SJSA1 (cell line): ENCODE results near the gene LDLRAD3. TPM values are rescaled to one million over a fixed set of nuclear protein-coding genes. Genes with fewer than 3 reads are reported as not detected.
A peak's percentile ranks its signal among the peaks of the same experiment; 100 is the strongest.

Source experiments
- DNase-seq, 2 experiments: peaks; one replicate each; pipeline ENCODE4 v3.0.0-alpha.2; 2015 to 2020; ENCODE audit warnings: low spot score in 2 of 2, low read depth in 1 of 2
- H3K27ac ChIP-seq: fragments of 250-450 bp; sonication (Bioruptor Pico); 2 replicates; pipeline ENCODE4 v1.5.1; 2020; ENCODE audit warnings: mild to moderate bottlenecking, moderate library complexity
- H3K27me3 ChIP-seq: fragments of 250-450 bp; sonication (Bioruptor Pico); replicated peaks from 2 replicates; pipeline ENCODE4 v1.5.1; 2020; ENCODE audit warnings: mild to moderate bottlenecking, moderate library complexity
- H3K36me3 ChIP-seq: fragments of 250-450 bp; sonication (Bioruptor Pico); 2 replicates; pipeline ENCODE4 v1.5.1; 2020; ENCODE audit warnings: mild to moderate bottlenecking
- H3K4me1 ChIP-seq: fragments of 250-450 bp; sonication (Bioruptor Pico); replicated peaks from 2 replicates; pipeline ENCODE4 v1.6.1; 2021; ENCODE audit warnings: mild to moderate bottlenecking
- H3K4me3 ChIP-seq: fragments of 250-450 bp; sonication (Bioruptor Pico); 2 replicates; pipeline ENCODE4 v1.5.1; 2020; ENCODE audit warnings: mild to moderate bottlenecking
- H3K9me3 ChIP-seq: fragments of 250-450 bp; sonication (Bioruptor Pico); replicated peaks from 2 replicates; pipeline ENCODE4 v1.5.1; 2020; ENCODE audit warnings: mild to moderate bottlenecking
- total RNA-seq: library from RNA; depleted of rRNA; stranded (reverse); fragments of >200 nt; shearing (Covaris generic); gene quantifications from 2 replicates; pipeline ENCODE4 v1.2.3, GENCODE V29; 2014

Gene LDLRAD3
- total RNA-seq, 1 experiment from 2014 or later: 5.8 TPM

- no peak overlapping the region for H3K27ac ChIP-seq
- H3K9me3 ChIP-seq: no peaks in the 10 kb centered on the region
- peaks cover 35% of the 10 kb centered on the region for H3K4me1 ChIP-seq
- DNase-seq: no peak
- no peaks in the 10 kb centered on the region for H3K27me3 ChIP-seq
- no peak overlapping the region for H3K4me3 ChIP-seq
- H3K36me3 ChIP-seq: no peaks in the 10 kb centered on the region
Measured at GRCh38 chr11:36192425-36193289, 248.8 kb downstream of the LDLRAD3 start.

GRCh38 chr11:36193290-36193619 lies 249.4 kb downstream of the LDLRAD3 start:
- H3K36me3 ChIP-seq: no peaks in the 10 kb centered on the region
- 0 out of 2 replicates have a peak overlapping the region, but pooled peaks have one; percentile 25 for H3K27ac ChIP-seq
- no peaks in the 10 kb centered on the region for H3K9me3 ChIP-seq
- peaks cover 35% of the 10 kb centered on the region for H3K4me1 ChIP-seq
- H3K4me3 ChIP-seq: no peak overlapping the region
- no peak for DNase-seq
- H3K27me3 ChIP-seq: no peaks in the 10 kb centered on the region

- peak in 1 of 2 experiments; percentile 39 for DNase-seq
- H3K9me3 ChIP-seq: no peaks in the 10 kb centered on the region
Measured at GRCh38 chr11:36193721-36194120, 249.9 kb downstream of the LDLRAD3 start.

GRCh38 chr11:36195496-36196354 lies 251.9 kb downstream of the LDLRAD3 start:
- Histone ChIP-seq H3K27ac (no peak overlapping the region), H3K9me3 (no peaks in the 10 kb centered on the region), H3K4me1 (peaks cover 35% of the 10 kb centered on the region), H3K4me3 (no peak overlapping the region), H3K36me3 (no peaks in the 10 kb centered on the region), H3K27me3 (no peaks in the 10 kb centered on the region)
- DNase-seq: no peak

More at GRCh38 chr11:36193721-36194120, 249.9 kb downstream of the LDLRAD3 start:
- Histone ChIP-seq H3K27me3 (no peaks in the 10 kb centered on the region), H3K4me3 (no peak overlapping the region), H3K36me3 (no peaks in the 10 kb centered on the region), H3K4me1 (peaks cover 35% of the 10 kb centered on the region), H3K27ac (0 out of 2 replicates have a peak overlapping the region, but pooled peaks have one; percentile 25)

- H3K36me3 ChIP-seq: no peaks in the 10 kb centered on the region
- no peak for DNase-seq
- no peak overlapping the region for H3K4me3 ChIP-seq
- no peak overlapping the region for H3K27ac ChIP-seq
- H3K9me3 ChIP-seq: no peaks in the 10 kb centered on the region
- peaks cover 35% of the 10 kb centered on the region for H3K4me1 ChIP-seq
- H3K27me3 ChIP-seq: no peaks in the 10 kb centered on the region
Measured at GRCh38 chr11:36196411-36196998, 252.6 kb downstream of the LDLRAD3 start.

- Histone ChIP-seq H3K4me3 (no peak overlapping the region), H3K4me1 (no peaks in the 10 kb centered on the region), H3K9me3 (no peaks in the 10 kb centered on the region), H3K27ac (no peak overlapping the region), H3K36me3 (no peaks in the 10 kb centered on the region), H3K27me3 (no peaks in the 10 kb centered on the region)
- DNase-seq: no peak
Measured at GRCh38 chr11:36201411-36201810, 257.5 kb downstream of the LDLRAD3 start.

- H3K4me3 ChIP-seq: no peak overlapping the region
- H3K27ac ChIP-seq: no peak overlapping the region
- H3K9me3 ChIP-seq: no peaks in the 10 kb centered on the region
- no peaks in the 10 kb centered on the region for H3K27me3 ChIP-seq
- H3K4me1 ChIP-seq: no peaks in the 10 kb centered on the region
- H3K36me3 ChIP-seq: no peaks in the 10 kb centered on the region
- no peak for DNase-seq
Measured at GRCh38 chr11:36205536-36205935, 261.7 kb downstream of the LDLRAD3 start.

- Histone ChIP-seq H3K27me3 (no peaks in the 10 kb centered on the region), H3K4me1 (no peaks in the 10 kb centered on the region), H3K36me3 (no peaks in the 10 kb centered on the region), H3K27ac (no peak overlapping the region), H3K9me3 (no peaks in the 10 kb centered on the region), H3K4me3 (no peak overlapping the region)
- no peak for DNase-seq
Measured at GRCh38 chr11:36210529-36210928, 266.7 kb downstream of the LDLRAD3 start.

GRCh38 chr11:36211761-36212430 lies 268.0 kb downstream of the LDLRAD3 start:
- H3K36me3 ChIP-seq: no peaks in the 10 kb centered on the region
- H3K27me3 ChIP-seq: no peaks in the 10 kb centered on the region
- H3K9me3 ChIP-seq: no peaks in the 10 kb centered on the region
- H3K4me3 ChIP-seq: no peak overlapping the region
- no peak for DNase-seq
- no peaks in the 10 kb centered on the region for H3K4me1 ChIP-seq
- no peak overlapping the region for H3K27ac ChIP-seq

- DNase-seq: no peak
- H3K36me3 ChIP-seq: no peaks in the 10 kb centered on the region
- H3K27me3 ChIP-seq: no peaks in the 10 kb centered on the region
- no peak overlapping the region for H3K4me3 ChIP-seq
- no peak overlapping the region for H3K27ac ChIP-seq
- no peaks in the 10 kb centered on the region for H3K4me1 ChIP-seq
- H3K9me3 ChIP-seq: no peaks in the 10 kb centered on the region
Measured at GRCh38 chr11:36212564-36213392, 268.9 kb downstream of the LDLRAD3 start.

GRCh38 chr11:36213393-36213840 lies 269.6 kb downstream of the LDLRAD3 start:
- Histone ChIP-seq H3K9me3 (no peaks in the 10 kb centered on the region), H3K27ac (no peak overlapping the region), H3K27me3 (no peaks in the 10 kb centered on the region), H3K36me3 (no peaks in the 10 kb centered on the region), H3K4me1 (no peaks in the 10 kb centered on the region), H3K4me3 (no peak overlapping the region)
- DNase-seq: no peak

GRCh38 chr11:36214480-36214879 lies 270.6 kb downstream of the LDLRAD3 start:
- H3K9me3 ChIP-seq: no peaks in the 10 kb centered on the region
- no peaks in the 10 kb centered on the region for H3K27me3 ChIP-seq
- H3K4me1 ChIP-seq: no peaks in the 10 kb centered on the region
- DNase-seq: no peak
- no peaks in the 10 kb centered on the region for H3K36me3 ChIP-seq
- H3K4me3 ChIP-seq: no peak overlapping the region
- no peak overlapping the region for H3K27ac ChIP-seq
